ENCODE results near the gene IRF4.

The IRF4 gene

GRCh38 chr6:398558-399078, 7.1 kb downstream of the IRF4 start:
- no peak for DNase-seq

DNA sequence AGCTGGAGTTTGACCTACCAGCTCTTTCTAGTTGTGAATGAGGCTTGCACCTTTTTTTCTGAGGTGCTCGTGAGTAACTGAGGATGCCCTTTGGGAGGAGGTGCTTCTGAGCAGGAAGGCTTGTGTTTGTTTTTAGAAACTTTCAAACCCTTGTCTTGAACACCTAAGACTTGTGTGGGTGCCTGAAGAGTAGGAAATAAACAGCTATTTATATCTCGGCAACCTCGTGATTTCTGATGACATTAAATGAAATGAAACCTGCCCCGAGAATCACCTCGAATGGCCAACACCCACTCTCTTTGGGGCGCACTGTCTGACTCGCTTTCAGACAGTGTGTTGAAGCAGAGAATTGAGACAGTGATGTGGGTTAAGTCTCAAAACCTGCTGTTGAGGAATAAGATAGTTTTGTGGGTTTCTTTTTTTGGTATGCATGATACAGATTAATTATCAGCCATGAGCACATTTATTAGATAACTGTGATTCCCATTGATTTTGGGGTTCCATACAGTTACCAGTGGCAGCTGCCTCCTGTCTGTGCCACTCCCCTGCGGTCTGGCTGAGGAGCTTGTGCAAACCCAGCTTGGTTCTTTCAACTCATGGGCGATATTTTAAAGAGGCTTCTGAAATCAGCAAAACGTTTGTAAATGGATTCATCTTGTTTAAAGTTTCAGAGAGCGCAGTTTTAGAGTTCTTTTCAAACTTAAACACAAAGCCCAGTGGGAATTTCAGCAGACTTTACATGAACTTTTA, 8.4 kb downstream of the IRF4 start:
- DNase-seq: no peak

DNA sequence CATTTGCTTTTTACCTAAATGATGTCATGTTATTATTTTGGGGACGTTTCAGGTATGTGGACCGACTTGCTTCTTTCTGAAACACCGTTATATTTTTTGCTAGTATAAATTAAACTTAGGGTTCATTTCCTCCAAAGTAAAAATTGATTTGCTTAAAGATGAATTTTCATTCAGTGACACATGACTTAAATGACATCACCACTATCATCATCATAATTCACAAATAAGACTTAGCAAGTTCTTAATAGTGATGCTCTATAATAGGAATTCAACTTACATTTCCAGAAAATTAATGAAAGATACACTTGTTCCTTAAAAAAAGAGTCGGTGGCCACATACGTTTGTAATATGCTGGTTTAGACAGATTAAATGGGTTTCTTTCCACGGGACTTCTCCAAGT, 9.3 kb downstream of the IRF4 start:
- DNase-seq: no peak

DNA sequence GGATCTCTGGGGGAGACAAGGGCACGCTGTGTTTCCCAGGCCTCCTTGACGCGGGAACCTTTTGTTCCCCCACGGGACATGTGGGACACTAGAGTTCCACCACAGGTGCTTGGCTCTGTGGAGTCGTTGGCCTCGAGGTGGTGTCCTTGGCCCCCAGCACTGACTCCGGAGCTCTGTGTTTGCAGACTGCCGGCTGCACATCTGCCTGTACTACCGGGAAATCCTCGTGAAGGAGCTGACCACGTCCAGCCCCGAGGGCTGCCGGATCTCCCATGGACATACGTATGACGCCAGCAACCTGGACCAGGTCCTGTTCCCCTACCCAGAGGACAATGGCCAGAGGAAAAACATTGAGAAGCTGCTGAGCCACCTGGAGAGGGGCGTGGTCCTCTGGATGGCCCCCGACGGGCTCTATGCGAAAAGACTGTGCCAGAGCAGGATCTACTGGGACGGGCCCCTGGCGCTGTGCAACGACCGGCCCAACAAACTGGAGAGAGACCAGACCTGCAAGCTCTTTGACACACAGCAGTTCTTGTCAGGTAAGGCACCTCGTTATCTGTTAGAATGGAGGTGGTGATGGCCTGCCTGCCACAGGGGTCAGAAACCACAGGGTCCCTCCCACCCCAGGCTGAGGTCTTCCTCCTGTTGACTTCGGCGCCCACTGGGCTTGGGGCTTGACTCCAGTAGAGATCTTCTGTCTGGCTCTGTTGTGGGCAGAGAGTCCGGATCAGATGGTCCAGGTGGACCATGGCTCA, 9.9 kb downstream of the IRF4 start:
- DNase-seq: no peak

DNA sequence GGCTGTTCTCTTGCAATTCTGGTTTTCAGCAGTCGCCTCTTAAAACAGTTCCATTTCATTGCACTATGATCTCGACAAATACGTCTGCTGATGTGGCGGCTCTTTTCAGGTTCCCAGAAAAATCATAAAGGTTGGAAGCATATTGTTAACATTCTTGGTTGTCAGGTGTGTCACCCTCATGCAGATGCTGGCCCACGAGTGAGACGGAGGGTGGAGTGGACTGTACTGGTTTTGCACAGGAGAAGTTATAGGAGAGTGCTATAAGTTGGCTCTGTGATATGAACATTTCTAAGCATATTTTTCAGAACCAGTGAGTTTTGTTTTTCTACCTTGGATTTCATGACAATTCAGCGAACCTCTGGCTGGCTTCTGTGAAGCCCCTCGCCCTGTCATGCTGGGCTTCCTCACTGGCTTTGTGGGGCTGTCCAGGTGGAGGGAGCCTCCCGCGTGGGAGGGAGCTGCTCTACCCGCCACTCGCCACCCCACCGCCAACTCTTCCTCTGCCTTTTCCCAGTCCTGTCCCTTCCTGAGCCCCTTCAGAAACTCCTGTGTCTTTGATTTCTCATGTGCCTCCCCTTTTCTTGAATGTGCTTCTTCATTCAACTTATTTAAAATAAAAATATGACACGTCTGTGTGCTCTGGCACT, 10.6 kb downstream of the IRF4 start:
- no peak for DNase-seq

DNA sequence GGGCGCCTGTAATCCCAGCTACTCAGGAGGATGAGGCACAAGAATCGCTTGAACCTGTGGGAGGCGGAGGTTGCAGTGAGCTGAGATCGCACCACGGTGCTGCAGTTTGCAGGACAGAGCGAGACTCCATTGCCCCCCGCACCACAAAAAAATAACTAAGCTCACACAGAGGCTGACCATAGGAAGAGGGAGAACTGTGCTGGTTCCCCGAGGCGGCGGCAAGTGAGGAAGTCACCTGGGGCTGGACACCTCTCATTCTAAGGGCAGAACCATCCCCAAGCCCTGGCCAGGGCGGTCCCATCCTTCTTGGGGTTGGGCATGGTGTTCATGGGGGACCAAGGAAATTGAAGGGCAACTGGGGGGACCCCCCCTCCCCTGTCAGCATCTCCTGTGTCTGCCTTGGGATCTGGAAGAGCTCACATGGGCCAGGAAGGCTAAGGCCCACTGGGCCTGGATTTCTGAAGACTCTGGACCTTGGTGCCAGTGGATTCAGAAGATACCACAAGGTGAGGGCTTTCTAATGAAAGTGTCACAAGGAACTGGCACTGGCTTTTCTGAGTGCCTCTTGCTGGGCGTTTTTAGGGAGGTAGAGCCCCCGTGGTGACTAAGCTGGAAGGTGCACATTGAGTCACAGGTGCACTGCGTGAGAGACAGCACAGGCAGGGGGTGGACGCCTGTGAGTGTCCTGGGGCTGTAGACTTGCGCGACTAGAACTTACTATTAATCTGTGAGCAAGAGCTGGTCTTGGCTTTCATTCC, 11.5 kb downstream of the IRF4 start:
- no peak for DNase-seq

GRCh38 chr6:403659-404655, 12.4 kb downstream of the IRF4 start:
- DNase-seq: no peak

DNA sequence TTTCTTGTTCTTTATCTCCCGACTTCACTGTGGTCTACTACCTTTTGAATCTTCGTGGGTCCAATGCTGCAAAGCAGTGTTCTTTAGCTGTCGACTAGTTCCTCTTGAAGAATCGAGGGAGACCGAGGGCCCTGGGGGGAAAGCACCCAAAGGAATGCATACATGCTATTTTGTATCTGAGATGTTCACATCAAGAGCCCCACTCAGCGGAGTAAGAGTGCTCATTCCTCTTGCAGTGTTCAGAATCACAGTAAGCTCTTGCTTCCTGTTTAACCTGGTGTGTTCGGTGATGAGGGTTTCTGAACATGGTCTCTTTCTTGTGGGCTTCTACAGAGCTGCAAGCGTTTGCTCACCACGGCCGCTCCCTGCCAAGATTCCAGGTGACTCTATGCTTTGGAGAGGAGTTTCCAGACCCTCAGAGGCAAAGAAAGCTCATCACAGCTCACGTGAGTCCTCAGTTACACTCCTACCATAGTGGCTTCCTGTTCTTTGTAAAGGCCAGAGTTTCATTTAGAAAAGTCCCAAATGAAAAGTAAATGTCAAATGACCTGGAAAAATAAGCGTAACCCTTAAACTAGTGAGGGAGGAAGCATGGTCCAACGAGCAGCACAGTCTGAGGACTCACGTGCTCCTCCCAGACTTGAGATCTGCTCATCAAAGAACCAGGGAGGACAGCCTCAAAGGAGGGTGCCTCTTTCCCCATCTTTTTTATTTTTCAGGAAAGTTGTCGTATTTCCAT, 13.3 kb downstream of the IRF4 start:
- DNase-seq: no peak

- no peak for DNase-seq
Observed at GRCh38 chr6:408148-408547, 16.6 kb downstream of the IRF4 start.

GRCh38 chr6:408599-409102, 17.1 kb downstream of the IRF4 start:
- no peak for DNase-seq

DNA sequence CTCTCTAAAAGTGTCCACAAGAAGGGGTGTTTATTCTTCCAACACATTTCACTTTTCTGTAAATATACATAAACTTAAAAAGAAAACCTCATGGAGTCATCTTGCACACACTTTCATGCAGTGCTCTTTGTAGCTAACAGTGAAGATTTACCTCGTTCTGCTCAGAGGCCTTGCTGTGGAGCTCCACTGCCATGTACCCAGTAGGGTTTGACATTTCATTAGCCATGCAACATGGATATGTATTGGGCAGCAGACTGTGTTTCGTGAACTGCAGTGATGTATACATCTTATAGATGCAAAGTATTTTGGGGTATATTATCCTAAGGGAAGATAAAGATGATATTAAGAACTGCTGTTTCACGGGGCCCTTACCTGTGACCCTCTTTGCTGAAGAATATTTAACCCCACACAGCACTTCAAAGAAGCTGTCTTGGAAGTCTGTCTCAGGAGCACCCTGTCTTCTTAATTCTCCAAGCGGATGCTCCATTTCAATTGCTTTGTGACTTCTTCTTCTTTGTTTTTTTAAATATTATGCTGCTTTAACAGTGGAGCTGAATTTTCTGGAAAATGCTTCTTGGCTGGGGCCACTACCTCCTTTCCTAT, 17.9 kb downstream of the IRF4 start:
- DNase-seq: no peak

DNA sequence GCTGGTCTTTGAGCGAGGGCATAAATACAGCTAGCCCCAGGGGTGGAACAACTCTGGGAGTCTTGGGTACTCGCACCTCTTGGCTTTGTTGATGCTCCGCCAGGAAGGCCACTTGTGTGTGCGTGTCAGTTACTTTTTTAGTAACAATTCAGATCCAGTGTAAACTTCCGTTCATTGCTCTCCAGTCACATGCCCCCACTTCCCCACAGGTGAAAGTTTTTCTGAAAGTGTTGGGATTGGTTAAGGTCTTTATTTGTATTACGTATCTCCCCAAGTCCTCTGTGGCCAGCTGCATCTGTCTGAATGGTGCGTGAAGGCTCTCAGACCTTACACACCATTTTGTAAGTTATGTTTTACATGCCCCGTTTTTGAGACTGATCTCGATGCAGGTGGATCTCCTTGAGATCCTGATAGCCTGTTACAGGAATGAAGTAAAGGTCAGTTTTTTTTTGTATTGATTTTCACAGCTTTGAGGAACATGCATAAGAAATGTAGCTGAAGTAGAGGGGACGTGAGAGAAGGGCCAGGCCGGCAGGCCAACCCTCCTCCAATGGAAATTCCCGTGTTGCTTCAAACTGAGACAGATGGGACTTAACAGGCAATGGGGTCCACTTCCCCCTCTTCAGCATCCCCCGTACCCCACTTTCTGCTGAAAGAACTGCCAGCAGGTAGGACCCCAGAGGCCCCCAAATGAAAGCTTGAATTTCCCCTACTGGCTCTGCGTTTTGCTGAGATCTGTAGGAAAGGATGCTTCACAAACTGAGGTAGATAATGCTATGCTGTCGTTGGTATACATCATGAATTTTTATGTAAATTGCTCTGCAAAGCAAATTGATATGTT, 19.2 kb downstream of the IRF4 start:
- no peak for DNase-seq

- no peak for DNase-seq
Observed at GRCh38 chr6:411402-412145, 20.0 kb downstream of the IRF4 start.

- no peak for DNase-seq
Observed at GRCh38 chr6:412146-412886, 20.8 kb downstream of the IRF4 start.

DNA sequence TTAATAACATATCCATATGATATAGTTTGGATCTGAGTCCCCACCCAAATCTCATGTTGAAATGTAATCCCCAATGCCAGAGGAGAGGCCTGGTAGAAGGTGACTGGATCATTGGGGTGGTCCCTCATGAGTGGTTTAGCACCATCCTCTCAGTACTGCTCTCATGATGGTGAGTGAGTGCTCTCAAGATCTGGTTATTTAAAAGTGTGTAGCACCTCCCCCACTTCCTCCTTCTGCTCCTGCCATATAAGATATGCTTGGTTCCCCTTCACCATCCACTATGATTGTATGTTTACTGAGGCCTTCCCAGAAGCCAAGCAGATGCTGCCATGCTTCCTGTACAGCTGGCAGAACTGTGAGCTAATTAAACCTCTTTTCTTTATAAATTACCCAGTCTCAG, 22.9 kb downstream of the IRF4 start:
- no peak for DNase-seq

DNA sequence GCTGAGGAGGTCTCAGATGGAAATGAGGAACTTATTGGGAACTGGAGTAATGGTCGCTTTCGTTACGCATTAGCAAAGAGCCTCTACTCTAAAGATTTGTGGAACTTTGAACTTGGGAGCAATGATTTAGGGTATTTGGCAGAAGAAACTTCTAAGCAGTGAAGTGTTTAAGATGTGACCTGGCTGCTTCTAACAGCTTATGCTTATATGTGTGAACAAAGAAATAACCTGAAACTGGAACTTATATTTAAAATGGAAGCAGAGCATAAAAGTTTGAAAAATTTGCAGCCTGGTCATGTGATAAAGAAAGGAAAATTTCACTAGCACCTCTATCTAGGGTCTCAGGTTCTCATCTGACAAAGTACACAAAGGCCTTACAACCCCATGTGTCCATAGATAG, 23.5 kb downstream of the IRF4 start:
- DNase-seq: no peak

- no peak for DNase-seq
Observed at GRCh38 chr6:421211-421610, 29.7 kb downstream of the IRF4 start.

All from activated gamma-delta T cell (primary cell).